ENCODE measurements around the gene KIRREL3.

KIRREL3 gene

GRCh38 chr11:126603486-126603885, 397.1 kb downstream of the KIRREL3 start:
- H3K36me3 ChIP-seq (ENCODE audit: control insufficient read depth, insufficient read depth, low read length), result no peaks in the 10 kb centered on the region
- peaks cover 5% of the 10 kb centered on the region for H3K27me3 ChIP-seq (replicated peaks; ENCODE audit: control insufficient read depth, insufficient read depth, low read length)
- no peak for DNase-seq (ENCODE audit: extremely low read depth, insufficient read length)
- no peak for TF ChIP-seq CTCF (IDR thresholded peaks at IDR 0.05; ENCODE audit: insufficient read depth, low read length, poor library complexity, severe bottlenecking)
- H3K4me3 ChIP-seq (replicated peaks; ENCODE audit: low read depth, low read length), result no peak overlapping the region

- Histone ChIP-seq H3K27me3 (replicated peaks; ENCODE audit: control insufficient read depth, insufficient read depth, low read length) (peaks cover 5% of the 10 kb centered on the region), H3K4me3 (replicated peaks; ENCODE audit: low read depth, low read length) (no peak overlapping the region), H3K36me3 (ENCODE audit: control insufficient read depth, insufficient read depth, low read length) (no peaks in the 10 kb centered on the region)
- no peak for TF ChIP-seq CTCF (IDR thresholded peaks at IDR 0.05; ENCODE audit: insufficient read depth, low read length, poor library complexity, severe bottlenecking)
- DNase-seq (ENCODE audit: extremely low read depth, insufficient read length), result no peak
Measured at GRCh38 chr11:126602993-126603392, 397.6 kb downstream of the KIRREL3 start.

GRCh38 chr11:126602349-126602940, 398.1 kb downstream of the KIRREL3 start:
- no peak for TF ChIP-seq CTCF (IDR thresholded peaks at IDR 0.05; ENCODE audit: insufficient read depth, low read length, poor library complexity, severe bottlenecking)
- DNase-seq (ENCODE audit: extremely low read depth, insufficient read length), result no peak
- H3K4me3 ChIP-seq (replicated peaks; ENCODE audit: low read depth, low read length), result no peak overlapping the region
- H3K27me3 ChIP-seq (replicated peaks; ENCODE audit: control insufficient read depth, insufficient read depth, low read length), result peaks cover 5% of the 10 kb centered on the region
- H3K36me3 ChIP-seq (ENCODE audit: control insufficient read depth, insufficient read depth, low read length), result no peaks in the 10 kb centered on the region

GRCh38 chr11:126601550-126602215, 398.9 kb downstream of the KIRREL3 start:
- Histone ChIP-seq H3K27me3 (replicated peaks; ENCODE audit: control insufficient read depth, insufficient read depth, low read length) (peaks cover 5% of the 10 kb centered on the region), H3K36me3 (ENCODE audit: control insufficient read depth, insufficient read depth, low read length) (no peaks in the 10 kb centered on the region), H3K4me3 (replicated peaks; ENCODE audit: low read depth, low read length) (no peak overlapping the region)
- no peak for DNase-seq (ENCODE audit: extremely low read depth, insufficient read length)
- TF ChIP-seq CTCF (IDR thresholded peaks at IDR 0.05; ENCODE audit: insufficient read depth, low read length, poor library complexity, severe bottlenecking), result no peak

GRCh38 chr11:126601136-126601535, 399.4 kb downstream of the KIRREL3 start:
- DNase-seq (ENCODE audit: extremely low read depth, insufficient read length), result no peak
- no peak for TF ChIP-seq CTCF (IDR thresholded peaks at IDR 0.05; ENCODE audit: insufficient read depth, low read length, poor library complexity, severe bottlenecking)
- Histone ChIP-seq H3K27me3 (replicated peaks; ENCODE audit: control insufficient read depth, insufficient read depth, low read length) (peaks cover 5% of the 10 kb centered on the region), H3K36me3 (ENCODE audit: control insufficient read depth, insufficient read depth, low read length) (no peaks in the 10 kb centered on the region), H3K4me3 (replicated peaks; ENCODE audit: low read depth, low read length) (no peak overlapping the region)
